ENCODE results near the gene ZNF48.

ZNF48 gene

GRCh38 chr16:30352488-30353401, 42.5 kb upstream of the ZNF48 start:
- TF ChIP-seq POLR2AphosphoS5 (IDR thresholded peaks at IDR 0.05; ENCODE audit: low read depth, low read length) (no peak), SIN3A (IDR thresholded peaks at IDR 0.05; ENCODE audit: borderline replicate concordance, insufficient read depth, low read length) (no peak), FOXP2 (optimal IDR thresholded peaks at IDR 0.05; ENCODE audit: borderline replicate concordance, extremely low read depth, extremely low read length, insufficient read depth) (no peak), TAF1 (IDR thresholded peaks at IDR 0.05; ENCODE audit: borderline replicate concordance, insufficient read depth, low read length) (no peak)
- TF ChIP-seq, protein P1, sequence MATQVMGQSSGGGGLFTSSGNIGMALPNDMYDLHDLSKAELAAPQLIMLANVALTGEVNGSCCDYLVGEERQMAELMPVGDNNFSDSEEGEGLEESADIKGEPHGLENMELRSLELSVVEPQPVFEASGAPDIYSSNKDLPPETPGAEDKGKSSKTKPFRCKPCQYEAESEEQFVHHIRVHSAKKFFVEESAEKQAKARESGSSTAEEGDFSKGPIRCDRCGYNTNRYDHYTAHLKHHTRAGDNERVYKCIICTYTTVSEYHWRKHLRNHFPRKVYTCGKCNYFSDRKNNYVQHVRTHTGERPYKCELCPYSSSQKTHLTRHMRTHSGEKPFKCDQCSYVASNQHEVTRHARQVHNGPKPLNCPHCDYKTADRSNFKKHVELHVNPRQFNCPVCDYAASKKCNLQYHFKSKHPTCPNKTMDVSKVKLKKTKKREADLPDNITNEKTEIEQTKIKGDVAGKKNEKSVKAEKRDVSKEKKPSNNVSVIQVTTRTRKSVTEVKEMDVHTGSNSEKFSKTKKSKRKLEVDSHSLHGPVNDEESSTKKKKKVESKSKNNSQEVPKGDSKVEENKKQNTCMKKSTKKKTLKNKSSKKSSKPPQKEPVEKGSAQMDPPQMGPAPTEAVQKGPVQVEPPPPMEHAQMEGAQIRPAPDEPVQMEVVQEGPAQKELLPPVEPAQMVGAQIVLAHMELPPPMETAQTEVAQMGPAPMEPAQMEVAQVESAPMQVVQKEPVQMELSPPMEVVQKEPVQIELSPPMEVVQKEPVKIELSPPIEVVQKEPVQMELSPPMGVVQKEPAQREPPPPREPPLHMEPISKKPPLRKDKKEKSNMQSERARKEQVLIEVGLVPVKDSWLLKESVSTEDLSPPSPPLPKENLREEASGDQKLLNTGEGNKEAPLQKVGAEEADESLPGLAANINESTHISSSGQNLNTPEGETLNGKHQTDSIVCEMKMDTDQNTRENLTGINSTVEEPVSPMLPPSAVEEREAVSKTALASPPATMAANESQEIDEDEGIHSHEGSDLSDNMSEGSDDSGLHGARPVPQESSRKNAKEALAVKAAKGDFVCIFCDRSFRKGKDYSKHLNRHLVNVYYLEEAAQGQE (IDR thresholded peaks at IDR 0.05; ENCODE audit: insufficient read depth in 1 of 2, low read depth in 2 of 2, low read length in 2 of 2), result no peak

- no peak for TF ChIP-seq SIN3A (IDR thresholded peaks at IDR 0.05; ENCODE audit: borderline replicate concordance, insufficient read depth, low read length)
- no peak for TF ChIP-seq TAF1 (IDR thresholded peaks at IDR 0.05; ENCODE audit: borderline replicate concordance, insufficient read depth, low read length)
- TF ChIP-seq FOXP2 (optimal IDR thresholded peaks at IDR 0.05; ENCODE audit: borderline replicate concordance, extremely low read depth, extremely low read length, insufficient read depth), result no peak
- no peak for TF ChIP-seq POLR2AphosphoS5 (IDR thresholded peaks at IDR 0.05; ENCODE audit: low read depth, low read length)
- TF ChIP-seq, protein P1 (IDR thresholded peaks at IDR 0.05; ENCODE audit: insufficient read depth in 1 of 2, low read depth in 2 of 2, low read length in 2 of 2), result no peak
Measured at GRCh38 chr16:30353438-30354129, 41.6 kb upstream of the ZNF48 start.

DNA sequence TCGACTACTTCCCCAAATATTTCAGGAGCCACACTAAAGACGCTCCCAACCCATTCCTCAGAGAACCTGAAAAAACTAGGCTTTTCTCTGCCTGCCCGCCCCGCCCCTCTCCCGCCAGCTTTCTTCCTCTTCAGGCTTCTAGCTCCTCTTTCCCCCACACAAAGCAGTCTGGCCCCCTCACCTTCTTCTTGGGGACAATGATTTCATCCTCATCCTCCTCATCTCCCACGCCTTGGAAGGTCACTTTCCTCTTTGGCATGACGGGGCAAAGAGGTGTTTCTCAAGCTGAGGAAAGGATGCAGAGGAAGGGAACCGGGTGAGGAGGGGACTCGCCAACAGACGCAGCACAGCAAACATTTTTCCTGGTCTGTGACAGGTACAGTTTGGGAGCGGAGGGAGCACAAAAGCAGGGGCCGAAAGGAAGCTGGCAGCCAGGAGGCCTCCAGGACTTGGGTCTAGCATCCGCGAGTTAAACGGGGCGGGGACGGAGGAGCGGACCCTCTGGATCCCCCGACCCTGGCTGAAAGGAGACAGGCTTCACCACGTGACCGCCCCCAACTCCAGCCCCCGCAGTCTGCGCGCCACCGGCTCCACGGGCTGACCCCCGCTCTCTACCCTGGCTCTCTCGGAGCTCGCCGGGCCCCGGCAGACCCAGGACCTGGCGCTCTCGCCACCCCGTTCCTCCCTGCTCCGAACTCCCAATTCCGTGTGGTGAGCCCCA, 40.6 kb upstream of the ZNF48 start:
- TF ChIP-seq TAF1 (IDR thresholded peaks at IDR 0.05; ENCODE audit: borderline replicate concordance, insufficient read depth, low read length) (no peak), FOXP2 (optimal IDR thresholded peaks at IDR 0.05; ENCODE audit: borderline replicate concordance, extremely low read depth, extremely low read length, insufficient read depth) (no peak)
- TF ChIP-seq, protein P1 (IDR thresholded peaks at IDR 0.05; ENCODE audit: insufficient read depth in 1 of 2, low read depth in 2 of 2, low read length in 2 of 2), result no peak

- TF ChIP-seq SIN3A (IDR thresholded peaks at IDR 0.05; ENCODE audit: borderline replicate concordance, insufficient read depth, low read length) (peak; percentile 70; the same call in 1 of the 2 replicates), POLR2AphosphoS5 (IDR thresholded peaks at IDR 0.05; ENCODE audit: low read depth, low read length) (peak; percentile 63), FOXP2 (optimal IDR thresholded peaks at IDR 0.05; ENCODE audit: borderline replicate concordance, extremely low read depth, extremely low read length, insufficient read depth) (no peak), TAF1 (IDR thresholded peaks at IDR 0.05; ENCODE audit: borderline replicate concordance, insufficient read depth, low read length) (peak; percentile 92; the same call in 1 of the 2 replicates)
- TF ChIP-seq, protein P1 (IDR thresholded peaks at IDR 0.05; ENCODE audit: insufficient read depth in 1 of 2, low read depth in 2 of 2, low read length in 2 of 2), result peak in 1 of 2 experiments; percentile 47; a peak in 2 of 4 replicates
Measured at GRCh38 chr16:30355144-30355953, 39.9 kb upstream of the ZNF48 start, which contains the start of gene CD2BP2. Gene CD2BP2 (minus strand): TSS chr16:30355308. CDS start chr16:30354681, 627 bp downstream.

Measured in PFSK-1 (cell line).